CD1c-positive myeloid dendritic cell (primary cell): Measurements from ENCODE around the gene BRD3OS.

Experiments
- DNase-seq: peaks from one replicate; pipeline ENCODE4 v3.0.0-alpha.2; 2016; ENCODE audit errors: extremely low spot score

BRD3OS gene

GRCh38 chr9:134034215-134035040 is 9.1 kb downstream of the BRD3OS start:
- DNase-seq: no peak

- no peak for DNase-seq
These were observed 10.1 kb downstream of the BRD3OS start for GRCh38 chr9:134035041-134036039.

- DNase-seq: no peak
These were observed 10.8 kb downstream of the BRD3OS start for GRCh38 chr9:134036130-134036529.

- no peak for DNase-seq
These were observed 12.4 kb downstream of the BRD3OS start for GRCh38 chr9:134037641-134038040.

- no peak for DNase-seq
These were observed 14.3 kb downstream of the BRD3OS start for GRCh38 chr9:134039386-134040175.

- no peak for DNase-seq
These were observed 14.9 kb downstream of the BRD3OS start for GRCh38 chr9:134040176-134040565.

GRCh38 chr9:134040781-134041648 is 15.7 kb downstream of the BRD3OS start:
- no peak for DNase-seq

- no peak for DNase-seq
These were observed 16.3 kb downstream of the BRD3OS start for GRCh38 chr9:134041649-134041962.

- DNase-seq: no peak
These were observed 18.3 kb downstream of the BRD3OS start for GRCh38 chr9:134043531-134043988.

- no peak for DNase-seq
These were observed 19.7 kb downstream of the BRD3OS start for GRCh38 chr9:134044944-134045343.

- DNase-seq: no peak
These were observed 20.7 kb downstream of the BRD3OS start for GRCh38 chr9:134045841-134046544.

GRCh38 chr9:134046894-134047681 is 21.8 kb downstream of the BRD3OS start:
- DNase-seq: no peak

- DNase-seq: no peak
These were observed 22.7 kb downstream of the BRD3OS start for GRCh38 chr9:134047868-134048581.

- DNase-seq: no peak
These were observed 23.3 kb downstream of the BRD3OS start for GRCh38 chr9:134048582-134048968.

- DNase-seq: no peak
These were observed 24.0 kb downstream of the BRD3OS start for GRCh38 chr9:134049236-134049635.

- no peak for DNase-seq
These were observed 24.7 kb downstream of the BRD3OS start for GRCh38 chr9:134049772-134050588.

- no peak for DNase-seq
These were observed 25.4 kb downstream of the BRD3OS start for GRCh38 chr9:134050726-134051125.

- DNase-seq: no peak
These were observed 26.0 kb downstream of the BRD3OS start for GRCh38 chr9:134051319-134051718.
